GM19467 (cell line): ENCODE data around the gene FOXK2.

Experiments used
- ATAC-seq: cut with Tn5 transposase; IDR thresholded peaks from one replicate; pipeline ENCODE4 v1.9.1; 2021; ENCODE audit warnings: mild to moderate bottlenecking, moderate library complexity; ENCODE audit not compliant: unreplicated experiment

The FOXK2 gene

GRCh38 chr17:82602487-82602886, 83.0 kb downstream of the FOXK2 start:
- no peak for ATAC-seq

DNA sequence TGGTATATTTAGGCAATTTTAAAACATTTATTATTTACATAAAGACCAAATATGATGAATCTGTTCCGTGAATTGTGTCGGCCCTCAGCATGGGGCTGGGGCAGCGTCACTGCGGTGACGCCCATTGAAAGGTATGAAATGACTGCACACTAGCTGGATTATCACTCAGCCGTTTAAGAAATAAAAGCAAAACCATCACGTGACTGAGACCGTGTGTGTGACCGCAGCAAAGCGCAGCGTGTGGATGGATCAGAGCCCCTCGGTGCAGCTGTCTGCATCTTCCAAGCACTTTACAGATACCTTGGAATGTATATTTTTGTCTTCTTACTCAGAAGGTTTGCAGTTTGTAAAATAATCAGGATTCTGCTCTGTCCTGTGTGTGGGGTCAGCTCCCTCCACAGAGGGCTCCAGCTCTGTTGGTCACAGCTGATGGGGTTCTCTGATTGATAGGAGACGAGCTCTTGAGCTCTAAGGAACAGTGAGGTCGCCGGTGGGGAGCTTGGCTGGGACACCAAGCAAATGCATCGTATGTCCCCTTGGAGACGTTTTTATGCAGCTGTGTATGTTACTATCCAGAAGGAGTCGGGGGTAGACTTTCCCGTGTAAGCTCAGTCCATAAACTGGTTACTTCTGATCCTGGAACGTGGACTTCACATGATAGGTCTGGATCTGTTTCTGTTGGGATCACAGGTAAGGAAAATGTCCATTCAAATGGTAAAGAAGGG, 83.6 kb downstream of the FOXK2 start:
- ATAC-seq = no peak

DNA sequence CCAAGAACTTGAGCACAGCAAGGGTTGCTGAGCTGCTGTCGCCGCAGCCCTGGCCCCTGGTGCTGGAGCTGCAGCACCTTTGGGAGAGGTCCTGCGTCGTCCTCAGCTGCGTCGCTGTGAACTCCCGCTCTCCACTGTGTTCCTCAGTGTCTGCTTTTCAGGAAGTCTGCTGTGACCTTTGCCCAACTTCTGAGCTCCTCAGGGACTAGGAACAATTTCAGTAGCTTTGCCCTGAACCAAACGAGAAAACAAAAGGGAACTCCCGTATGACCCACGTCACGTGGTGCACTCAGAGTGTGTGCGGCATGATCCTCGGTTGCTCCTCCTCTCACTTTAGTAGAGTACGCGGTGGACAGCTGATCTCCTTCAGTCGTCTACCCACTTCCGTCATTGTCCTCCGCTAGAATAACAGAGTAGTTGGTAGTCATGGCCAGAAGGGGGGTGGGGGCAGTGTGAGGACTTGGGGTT, 84.5 kb downstream of the FOXK2 start:
- ATAC-seq = no peak

GRCh38 chr17:82604532-82604931, 85.0 kb downstream of the FOXK2 start:
- ATAC-seq = no peak

- ATAC-seq = no peak
Observed at GRCh38 chr17:82605939-82606600, 86.5 kb downstream of the FOXK2 start.

- ATAC-seq = no peak
Observed at GRCh38 chr17:82608816-82609215, 89.3 kb downstream of the FOXK2 start.

DNA sequence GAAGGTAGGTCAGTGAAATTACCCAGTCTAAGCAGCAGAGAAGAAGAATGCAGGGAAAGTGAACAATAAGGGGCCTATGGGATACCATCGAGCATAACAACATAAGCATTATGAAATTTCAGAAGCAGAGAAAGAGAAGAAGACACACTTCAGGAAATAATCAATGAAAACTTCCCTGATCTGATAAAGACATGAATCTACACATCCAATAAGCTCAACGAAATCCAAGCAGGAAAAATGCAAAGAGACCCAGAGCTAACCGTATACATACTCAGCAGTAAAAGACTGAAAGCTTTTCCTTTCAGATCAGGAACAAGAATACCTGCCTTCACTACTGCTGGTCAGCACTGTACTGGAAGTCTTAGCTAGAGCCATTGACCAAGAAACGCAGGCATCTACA, 90.1 kb downstream of the FOXK2 start:
- ATAC-seq = no peak

DNA sequence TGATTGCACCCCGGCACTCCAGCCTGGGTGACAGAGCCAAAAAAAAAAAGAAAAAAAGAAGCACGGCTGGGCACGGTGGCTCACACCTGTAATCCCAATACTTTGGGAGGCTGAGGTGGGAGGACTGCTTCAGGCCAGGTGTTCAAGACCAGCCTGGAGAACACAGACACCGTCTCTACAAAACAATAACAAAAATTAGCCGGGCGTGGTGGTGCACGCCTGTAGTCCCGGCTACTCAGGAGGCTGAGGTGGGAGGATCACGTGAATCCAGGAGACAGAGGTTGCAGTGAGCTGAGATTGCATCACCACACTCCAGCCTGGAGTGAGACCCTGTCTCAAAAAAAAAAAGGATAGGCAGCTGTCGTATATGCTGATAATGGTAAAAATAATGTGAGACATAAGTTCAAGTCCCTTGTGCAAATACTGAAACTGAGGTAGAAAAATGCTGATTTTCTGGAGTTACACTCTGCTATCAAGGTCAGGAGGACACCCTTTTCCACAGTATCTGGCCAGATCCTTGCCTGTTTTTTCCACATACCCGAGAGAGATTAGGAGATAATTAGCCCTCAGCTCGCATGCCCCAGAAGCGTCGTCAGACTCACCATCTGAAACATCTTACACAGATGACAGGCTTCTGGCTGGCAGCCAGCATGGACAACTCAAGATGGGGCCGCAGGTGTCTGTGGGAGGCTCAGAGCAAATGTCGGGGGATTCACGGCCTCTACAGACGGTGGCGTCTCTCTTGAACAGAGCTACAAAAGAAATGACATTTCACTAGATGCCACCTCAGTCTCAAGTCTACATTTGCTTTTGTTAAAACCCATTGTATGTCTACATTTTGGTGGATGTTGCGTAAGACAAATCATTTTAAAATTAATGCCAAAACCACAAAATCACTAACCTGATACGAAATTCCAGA, 91.9 kb downstream of the FOXK2 start:
- no peak for ATAC-seq

DNA sequence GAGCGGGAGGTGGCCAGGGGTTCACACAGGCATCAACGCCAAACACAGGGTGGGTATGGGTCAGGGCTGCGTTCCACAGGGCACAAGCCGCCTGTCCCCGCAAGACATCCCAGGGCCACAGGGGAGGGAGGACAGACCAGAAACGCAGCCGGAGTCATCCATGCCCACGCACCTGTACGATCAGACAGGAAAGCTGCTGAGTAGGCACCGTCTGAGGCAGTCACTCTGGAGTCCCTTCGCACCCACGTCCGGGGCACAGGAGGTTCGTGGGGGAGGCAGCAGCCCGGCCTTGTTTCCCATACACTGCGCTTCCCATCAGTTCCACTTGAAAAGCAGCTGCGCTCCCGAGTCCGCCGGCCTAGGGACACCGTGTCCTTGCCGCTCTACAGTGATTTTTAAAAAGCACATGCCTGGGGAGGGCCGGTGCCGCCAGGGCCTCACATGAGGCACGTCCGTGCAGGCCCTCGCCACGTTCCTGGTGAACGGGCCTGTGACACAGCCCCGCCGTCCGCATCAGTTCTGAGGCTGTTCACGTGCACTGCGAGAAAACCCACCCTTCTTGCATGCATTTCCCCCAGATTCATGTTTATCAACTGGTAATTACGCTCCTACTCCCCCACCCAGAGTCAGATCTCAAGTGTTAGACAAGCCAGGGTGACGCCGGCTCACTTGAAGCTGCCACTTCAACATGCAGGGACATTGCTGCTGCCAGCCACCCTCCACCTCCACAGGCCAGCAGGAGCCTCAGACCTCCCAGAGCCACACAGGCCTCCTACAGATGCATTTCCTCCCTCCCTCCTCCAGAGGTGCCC, 94.0 kb downstream of the FOXK2 start:
- no peak for ATAC-seq

DNA sequence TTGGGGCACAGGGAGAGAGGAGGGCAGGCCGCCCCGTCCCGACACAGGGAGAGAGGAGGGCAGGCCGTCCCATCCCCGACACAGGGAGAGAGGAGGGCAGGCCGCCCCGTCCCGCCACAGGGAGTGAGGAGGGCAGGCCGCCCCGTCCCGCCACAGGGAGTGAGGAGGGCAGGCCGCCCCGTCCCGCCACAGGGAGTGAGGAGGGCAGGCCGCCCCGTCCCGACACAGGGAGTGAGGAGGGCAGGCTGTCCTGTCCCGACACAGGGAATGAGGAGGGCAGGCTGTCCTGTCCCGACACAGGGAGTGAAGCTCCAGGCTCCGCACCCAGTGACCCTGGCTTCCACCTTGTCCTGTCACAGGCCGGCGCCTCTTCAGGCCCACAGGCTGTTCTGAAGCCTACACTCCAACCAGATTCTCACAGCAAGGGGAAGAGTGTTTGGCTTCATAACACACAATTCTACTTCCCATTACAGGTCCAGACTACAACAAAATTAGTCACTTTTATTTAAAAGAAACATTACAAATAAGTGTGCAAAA, 94.6 kb downstream of the FOXK2 start:
- ATAC-seq = no peak

DNA sequence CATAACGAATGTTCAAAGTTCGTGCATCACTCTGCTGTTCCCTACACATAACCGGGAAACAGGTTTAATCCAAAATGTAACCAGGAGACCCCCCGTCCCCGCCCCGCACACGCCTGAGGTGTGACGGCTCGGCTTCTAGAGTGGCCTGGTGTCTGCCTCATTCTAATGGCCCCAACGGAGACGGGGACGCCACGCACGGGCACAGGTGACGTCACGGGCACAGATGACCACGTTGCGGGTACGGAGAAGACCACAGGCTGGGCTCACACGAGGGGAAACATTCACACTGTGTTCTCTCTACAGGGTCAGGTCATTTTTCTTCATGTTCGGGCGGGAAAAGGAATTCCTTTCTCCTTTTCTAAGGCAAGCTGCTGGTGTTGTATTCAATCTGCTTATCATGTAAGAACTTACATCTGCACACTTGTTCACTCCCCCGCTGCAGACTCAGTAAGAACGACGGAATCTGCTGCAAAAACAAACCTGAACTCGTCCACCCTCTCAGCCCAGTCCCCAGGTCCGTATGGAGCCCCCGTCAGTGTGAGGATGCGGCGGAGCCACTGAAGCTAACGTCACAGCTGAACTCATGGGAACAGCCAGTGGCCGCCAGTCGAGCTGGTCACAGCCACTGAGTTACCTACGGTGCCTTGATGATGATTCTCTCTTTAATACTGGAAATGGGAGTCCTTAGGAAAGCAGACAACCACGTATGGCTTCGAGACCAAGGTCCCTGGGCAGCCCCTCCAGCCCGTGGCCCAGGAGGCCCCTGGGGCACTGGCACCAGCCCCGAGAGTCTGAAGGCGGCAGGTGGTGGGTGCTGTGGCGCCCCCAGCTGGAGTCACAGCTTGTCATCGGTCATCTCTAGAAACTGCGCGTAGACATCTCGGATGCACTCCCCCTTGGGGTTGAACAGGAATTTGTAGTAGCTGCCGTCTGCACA, 95.8 kb downstream of the FOXK2 start:
- no peak for ATAC-seq

DNA sequence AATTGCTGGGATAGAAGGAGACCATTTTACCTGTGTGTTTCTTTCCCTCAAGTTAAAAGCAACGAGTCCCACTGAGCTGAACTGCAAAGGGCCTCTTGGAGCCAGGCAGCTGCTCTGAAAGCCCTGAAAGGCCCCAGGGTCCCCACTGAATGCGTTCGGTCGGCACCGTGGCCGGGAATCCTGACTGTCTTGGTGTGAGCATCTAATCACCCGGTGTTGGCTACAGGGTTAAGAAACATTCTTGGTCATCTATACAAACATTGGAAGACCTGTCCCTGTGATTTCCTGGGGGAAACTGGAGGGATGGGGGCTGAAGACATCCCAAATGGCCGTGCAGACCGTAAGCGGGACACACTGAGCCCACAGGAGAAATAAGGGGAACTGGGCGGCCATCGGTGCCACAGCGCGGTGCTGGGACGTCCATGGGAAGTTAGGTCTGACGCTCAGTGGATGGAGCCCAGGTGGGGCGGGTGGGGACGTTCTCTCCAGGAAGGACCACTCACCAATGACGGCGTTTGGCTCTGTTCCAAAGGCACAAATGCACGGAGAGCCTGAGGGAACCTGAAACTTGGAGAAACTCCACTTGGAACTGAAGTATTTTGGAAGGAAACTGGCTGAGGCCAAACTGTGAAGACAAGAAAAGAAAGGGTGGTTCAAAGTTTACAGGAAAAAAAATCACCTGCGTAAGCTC, 96.6 kb downstream of the FOXK2 start:
- no peak for ATAC-seq

DNA sequence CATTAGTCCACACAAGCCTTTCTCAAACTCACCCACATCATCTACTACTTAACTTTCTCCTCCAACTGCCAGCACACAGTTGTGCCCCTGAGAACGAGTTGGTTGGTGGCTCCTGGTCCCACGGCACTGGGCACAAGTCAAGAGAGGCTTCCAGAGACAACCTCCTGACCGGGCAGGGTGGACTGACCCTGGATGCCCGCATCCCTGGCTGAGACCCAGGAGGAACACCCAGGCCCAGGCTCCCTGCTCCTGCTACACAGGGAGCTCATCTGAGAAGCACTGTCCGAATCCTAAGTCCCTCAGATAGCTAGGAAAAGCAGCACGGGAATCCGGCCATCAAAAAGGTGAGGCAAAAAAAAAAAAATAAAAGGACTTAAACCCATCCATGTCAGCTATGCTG, 99.7 kb downstream of the FOXK2 start:
- ATAC-seq = no peak

DNA sequence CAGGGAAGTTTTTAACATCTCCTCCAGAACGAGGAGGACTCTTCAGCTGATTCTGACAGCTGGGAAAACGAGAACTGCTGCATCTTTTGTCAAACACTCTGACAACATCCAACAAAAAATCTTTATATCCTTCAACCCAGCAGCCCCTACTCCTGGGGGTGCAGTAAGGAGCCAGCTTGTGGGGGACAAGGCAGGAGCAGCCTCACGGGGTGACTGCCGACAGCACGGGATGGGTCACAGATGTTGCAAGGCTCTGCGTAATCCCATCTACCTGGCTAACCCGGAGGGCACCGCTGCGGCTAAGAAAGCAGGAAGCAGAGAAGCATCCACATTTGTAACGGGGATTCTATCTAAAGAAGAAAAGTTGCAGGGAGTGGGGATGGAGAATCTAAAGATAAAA, 100.1 kb downstream of the FOXK2 start:
- no peak for ATAC-seq

DNA sequence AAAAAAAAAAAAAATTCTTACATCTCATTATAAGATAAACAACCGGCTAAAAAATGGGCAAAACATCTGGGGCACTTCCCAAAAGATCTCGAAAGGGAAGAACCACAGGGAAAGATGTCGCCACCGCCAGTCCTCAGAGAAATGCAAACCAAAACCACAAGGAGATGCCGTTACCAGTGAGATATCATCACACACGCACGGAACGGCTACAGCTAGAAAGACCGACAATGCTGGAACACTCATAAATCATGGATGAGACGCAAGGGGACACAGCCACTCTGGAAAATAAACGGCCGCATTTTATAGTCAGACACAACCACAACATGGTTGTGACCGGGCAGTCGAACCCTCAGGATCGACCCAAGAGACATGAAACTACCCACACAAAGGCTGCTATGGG, 104.2 kb downstream of the FOXK2 start:
- no peak for ATAC-seq

- no peak for ATAC-seq
Observed at GRCh38 chr17:82627405-82627804, 107.9 kb downstream of the FOXK2 start.

DNA sequence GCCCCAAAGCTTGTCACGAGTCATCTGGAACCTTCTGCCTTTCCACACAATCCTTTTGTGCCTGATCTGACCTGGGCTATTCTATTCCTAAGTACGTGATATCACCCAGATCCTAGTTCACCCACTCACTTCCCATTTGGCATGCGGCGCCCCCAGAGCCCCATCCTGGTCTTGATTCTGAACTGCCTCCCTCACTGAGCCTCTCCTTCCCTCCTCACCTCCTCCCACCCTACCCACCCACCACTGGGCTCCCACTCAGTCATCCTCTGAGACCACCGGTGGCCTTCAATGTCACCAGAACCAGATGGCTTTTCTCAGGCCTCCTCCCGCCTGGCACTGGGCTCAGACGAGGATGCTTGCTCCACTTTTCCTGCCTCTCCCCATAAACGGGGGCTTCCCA, 110.2 kb downstream of the FOXK2 start:
- no peak for ATAC-seq

GRCh38 chr17:82630212-82630611, 110.7 kb downstream of the FOXK2 start:
- ATAC-seq = no peak

GRCh38 chr17:82631544-82631943, 112.0 kb downstream of the FOXK2 start:
- ATAC-seq = no peak
